Fibroblast of mammary gland (primary cell): ENCODE measurements around the gene TRIM8.
A peak's percentile ranks its signal among the peaks of the same experiment; 100 is the strongest.

Experiments used
- DNase-seq: peaks from one replicate; pipeline ENCODE4 v3.0.0-alpha.2; 2010; ENCODE audit warnings: low read depth
- H3K4me3 ChIP-seq: 2 replicates; pipeline ENCODE4 v1.5.1; 2011; ENCODE audit warnings: low read depth, mild to moderate bottlenecking, low read length, moderate library complexity; ENCODE audit not compliant: control insufficient read depth
- TF ChIP-seq, protein P1 (sequence below): conservative IDR thresholded peaks from 2 replicates; pipeline ENCODE4 v1.5.1; 2011; ENCODE audit warnings: low read depth, low read length, inconsistent platforms; ENCODE audit not compliant: control insufficient read depth, insufficient read depth

TRIM8 gene

DNA sequence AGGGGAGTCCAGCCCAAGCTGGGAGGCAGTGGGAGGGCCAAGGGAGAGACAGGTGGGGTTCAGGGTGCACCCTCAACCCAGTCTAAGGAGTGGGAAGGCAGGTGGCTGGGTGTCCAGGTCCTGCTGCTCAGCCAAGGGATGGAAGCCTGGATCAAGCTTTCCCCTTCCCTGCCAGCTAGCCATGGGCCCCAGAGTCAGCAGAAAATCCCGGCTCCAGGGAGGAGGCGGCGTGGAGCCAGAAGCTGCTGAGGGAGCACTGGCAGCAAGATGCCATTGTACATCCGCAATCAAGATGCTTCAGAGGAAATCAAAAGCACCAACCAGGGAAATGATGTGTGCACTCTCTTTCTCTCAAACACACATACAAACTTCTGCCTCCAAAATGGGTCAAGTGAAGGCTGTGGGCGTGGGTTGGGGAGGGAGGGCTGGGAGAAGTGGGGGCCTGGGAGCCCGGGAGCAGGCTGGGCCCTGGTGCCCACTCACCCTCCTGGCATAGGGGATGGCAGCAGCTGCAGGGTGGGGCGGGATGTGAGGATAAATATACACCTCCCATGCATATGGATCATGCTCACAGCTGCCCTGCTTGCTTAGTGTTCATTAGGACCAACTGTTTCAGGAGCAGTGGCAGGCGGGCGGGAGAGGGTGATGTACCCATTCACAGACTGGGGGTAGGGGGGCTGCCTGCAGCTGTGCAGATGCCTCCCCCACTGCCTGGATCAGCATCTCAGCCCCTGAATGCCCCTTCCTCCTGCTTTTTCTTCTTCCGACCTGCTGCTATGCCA is 24.2 kb downstream of the TRIM8 start:
- DNase-seq: no peak
- H3K4me3 ChIP-seq: no peak overlapping the region
- TF ChIP-seq, protein P1, sequence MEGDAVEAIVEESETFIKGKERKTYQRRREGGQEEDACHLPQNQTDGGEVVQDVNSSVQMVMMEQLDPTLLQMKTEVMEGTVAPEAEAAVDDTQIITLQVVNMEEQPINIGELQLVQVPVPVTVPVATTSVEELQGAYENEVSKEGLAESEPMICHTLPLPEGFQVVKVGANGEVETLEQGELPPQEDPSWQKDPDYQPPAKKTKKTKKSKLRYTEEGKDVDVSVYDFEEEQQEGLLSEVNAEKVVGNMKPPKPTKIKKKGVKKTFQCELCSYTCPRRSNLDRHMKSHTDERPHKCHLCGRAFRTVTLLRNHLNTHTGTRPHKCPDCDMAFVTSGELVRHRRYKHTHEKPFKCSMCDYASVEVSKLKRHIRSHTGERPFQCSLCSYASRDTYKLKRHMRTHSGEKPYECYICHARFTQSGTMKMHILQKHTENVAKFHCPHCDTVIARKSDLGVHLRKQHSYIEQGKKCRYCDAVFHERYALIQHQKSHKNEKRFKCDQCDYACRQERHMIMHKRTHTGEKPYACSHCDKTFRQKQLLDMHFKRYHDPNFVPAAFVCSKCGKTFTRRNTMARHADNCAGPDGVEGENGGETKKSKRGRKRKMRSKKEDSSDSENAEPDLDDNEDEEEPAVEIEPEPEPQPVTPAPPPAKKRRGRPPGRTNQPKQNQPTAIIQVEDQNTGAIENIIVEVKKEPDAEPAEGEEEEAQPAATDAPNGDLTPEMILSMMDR: no peak

DNA sequence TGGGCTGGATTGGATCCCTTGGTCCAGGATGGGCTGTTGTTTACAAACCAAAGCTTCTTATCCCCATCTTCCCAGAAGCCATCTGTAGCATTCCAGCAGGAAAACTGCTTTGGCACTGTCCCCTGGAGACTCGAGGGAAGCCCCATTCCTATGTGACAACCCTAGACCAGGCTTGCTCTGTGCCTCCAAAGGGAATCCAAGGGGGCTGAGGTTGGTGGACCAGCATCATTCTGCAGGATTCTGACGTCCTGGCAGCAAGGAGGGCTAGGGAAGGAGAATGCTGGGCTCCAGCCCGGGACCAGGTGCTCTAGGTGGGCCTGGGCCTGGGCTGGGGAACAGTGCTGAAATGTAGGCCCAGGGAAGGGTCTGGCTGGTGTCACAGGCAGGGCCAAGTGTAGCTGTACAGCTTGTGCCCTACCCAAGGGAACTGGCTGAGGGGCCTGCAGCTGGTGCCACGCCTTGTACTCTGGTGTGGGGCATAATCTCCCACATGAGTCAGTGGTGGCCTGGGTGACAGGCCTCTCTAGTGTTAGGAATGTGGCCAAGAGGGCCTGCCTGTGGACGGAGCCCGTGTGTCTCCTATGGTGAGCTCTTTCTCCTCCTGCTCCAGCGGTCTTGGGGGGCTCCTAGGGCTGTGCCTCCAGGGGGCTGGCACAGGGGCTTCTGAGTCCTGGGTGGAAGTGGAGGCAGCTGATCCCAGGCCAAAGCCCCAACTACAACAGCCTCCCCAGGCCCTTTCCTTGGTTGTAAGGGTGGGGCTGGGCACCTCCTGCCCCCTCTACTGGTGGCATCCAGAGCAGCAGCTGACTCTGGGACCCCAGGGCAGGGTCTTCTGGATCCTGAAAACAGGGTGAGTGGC is 25.2 kb downstream of the TRIM8 start:
- TF ChIP-seq, protein P1: peak; percentile 24
- no peak overlapping the region for H3K4me3 ChIP-seq
- peak; percentile 41 for DNase-seq

DNA sequence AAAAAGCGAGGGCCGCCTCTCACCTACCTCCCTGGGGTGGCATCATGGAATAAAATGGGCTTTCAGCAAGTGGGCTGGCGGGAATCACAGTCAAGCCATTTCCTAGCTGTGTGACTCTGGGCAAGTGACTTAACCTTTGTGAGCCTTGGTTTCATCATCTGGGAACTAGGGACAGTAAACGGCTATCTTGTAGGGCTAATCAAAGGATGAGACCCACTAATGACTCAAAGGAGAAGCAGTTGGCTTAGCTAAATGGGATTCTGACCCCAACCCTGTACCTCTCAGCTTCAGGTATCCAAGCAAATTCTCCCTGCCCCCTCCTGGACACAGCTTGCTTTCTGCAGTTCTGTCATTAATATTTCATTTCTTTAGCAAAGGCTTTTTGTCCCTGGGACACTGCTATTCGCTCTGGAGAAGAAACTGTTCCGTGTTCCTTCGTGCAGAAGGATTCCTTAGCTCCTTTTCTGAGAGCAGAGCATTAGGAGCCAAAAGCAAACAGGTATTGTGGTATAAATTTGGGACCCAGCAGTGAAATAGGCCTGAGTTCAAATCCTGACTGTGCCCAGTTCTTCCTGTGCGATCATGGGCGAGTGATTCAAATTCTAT is 25.9 kb downstream of the TRIM8 start:
- no peak for DNase-seq
- H3K4me3 ChIP-seq: no peak overlapping the region
- TF ChIP-seq, protein P1: no peak

DNA sequence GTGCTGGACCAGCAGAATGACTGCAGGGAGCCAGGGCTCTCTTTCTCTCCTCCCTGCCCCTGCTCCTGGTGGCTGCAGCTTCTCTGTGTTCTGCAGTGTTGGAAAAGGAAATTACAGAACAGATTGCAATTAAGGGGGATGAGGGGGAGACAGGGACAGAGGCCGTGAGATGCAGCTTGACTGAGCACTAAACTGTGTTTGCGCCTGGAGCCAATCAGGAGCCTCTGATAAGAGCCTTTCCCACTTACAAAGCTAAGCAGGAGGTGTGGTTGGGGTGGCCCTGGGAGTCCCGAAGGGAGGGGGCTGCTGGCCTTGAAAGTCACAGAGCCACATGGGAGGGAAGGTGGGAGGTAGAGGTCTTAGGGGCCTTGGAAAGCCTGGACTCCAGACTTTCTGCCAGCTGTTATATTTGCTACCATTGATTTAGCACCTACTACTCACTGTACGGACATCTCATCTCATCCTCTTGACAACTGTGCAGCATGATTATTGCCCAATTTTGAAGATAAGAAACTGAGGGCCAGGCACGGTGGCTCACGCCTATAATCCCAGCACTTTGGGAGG is 26.7 kb downstream of the TRIM8 start:
- no peak for DNase-seq
- TF ChIP-seq, protein P1: no peak
- H3K4me3 ChIP-seq: no peak overlapping the region

DNA sequence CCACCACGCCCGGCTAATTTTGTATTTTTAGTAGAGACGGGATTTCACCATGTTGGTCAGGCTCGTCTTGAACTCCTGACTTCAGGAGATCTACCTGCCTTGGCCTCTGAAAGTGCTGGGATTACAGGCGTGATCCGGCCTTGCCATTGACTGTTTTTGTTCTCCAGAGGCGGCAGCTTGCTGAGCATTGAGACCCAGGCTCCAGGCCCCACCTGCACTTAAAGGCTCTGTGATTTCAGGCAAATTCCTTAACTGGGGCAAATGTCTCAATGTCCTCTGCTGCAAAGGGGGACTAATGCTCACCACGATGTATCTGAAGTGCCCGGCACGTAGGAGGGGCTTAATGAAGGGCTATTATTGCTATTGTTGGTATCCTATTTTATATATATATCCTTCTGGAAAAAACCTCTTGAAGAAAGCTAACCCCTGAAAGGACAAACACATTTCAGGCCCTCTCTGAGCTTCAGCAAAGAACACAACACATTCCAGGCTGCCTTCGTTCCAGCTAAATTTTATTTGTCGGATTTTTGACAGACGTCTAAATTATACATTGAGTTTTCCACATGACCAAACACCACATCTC is 29.0 kb downstream of the TRIM8 start:
- TF ChIP-seq, protein P1: no peak
- DNase-seq: no peak
- no peak overlapping the region for H3K4me3 ChIP-seq
